ENCODE data around the gene ARHGAP5. TPM values are rescaled to one million over a fixed set of nuclear protein-coding genes. Genes with fewer than 3 reads are reported as not detected.

Gene ARHGAP5
- total RNA-seq, 1 experiment from 2014 or later = 63.0 TPM

- no TSS peak for BruUV-seq (replicated peaks)
- H3K4me3 ChIP-seq (ENCODE audit: low read depth in 2 of 2, low read length in 2 of 2) = no peak overlapping the region
- ATAC-seq (no peak), DNase-seq (ENCODE audit: low read depth, low spot score) (no peak)
- no peaks in the 10 kb centered on the region for H3K4me1 ChIP-seq (ENCODE audit: control insufficient read depth, insufficient read depth, low read length)
- no peaks in the 10 kb centered on the region for H3K36me3 ChIP-seq (ENCODE audit: control insufficient read depth, insufficient read depth, low read length)
- ChIA-PET CTCF (no interaction called here), POLR2A (no interaction called here)
- H3K9me3 ChIP-seq (ENCODE audit: control insufficient read depth, insufficient read depth, low read depth, low read length) = no peaks in the 10 kb centered on the region
- H3K27ac ChIP-seq (ENCODE audit: low read length) = no peak overlapping the region
- TF ChIP-seq, protein P1, sequence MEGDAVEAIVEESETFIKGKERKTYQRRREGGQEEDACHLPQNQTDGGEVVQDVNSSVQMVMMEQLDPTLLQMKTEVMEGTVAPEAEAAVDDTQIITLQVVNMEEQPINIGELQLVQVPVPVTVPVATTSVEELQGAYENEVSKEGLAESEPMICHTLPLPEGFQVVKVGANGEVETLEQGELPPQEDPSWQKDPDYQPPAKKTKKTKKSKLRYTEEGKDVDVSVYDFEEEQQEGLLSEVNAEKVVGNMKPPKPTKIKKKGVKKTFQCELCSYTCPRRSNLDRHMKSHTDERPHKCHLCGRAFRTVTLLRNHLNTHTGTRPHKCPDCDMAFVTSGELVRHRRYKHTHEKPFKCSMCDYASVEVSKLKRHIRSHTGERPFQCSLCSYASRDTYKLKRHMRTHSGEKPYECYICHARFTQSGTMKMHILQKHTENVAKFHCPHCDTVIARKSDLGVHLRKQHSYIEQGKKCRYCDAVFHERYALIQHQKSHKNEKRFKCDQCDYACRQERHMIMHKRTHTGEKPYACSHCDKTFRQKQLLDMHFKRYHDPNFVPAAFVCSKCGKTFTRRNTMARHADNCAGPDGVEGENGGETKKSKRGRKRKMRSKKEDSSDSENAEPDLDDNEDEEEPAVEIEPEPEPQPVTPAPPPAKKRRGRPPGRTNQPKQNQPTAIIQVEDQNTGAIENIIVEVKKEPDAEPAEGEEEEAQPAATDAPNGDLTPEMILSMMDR (IDR thresholded peaks at IDR 0.05) = no peak
- no peaks in the 10 kb centered on the region for H3K27me3 ChIP-seq (ENCODE audit: control insufficient read depth, insufficient read depth, low read length)
- intact Hi-C loops (cut with micrococcal nuclease; ENCODE audit: unreplicated experiment) (no loop called here), in situ Hi-C loops (cut with HindIII; ENCODE audit: low pct_unique_long_range_greater_than_20kb, low sequenced_read_pairs) (no loop called here)
Measured at GRCh38 chr14:32183151-32184058, 106.3 kb downstream of the ARHGAP5 start.

DNA sequence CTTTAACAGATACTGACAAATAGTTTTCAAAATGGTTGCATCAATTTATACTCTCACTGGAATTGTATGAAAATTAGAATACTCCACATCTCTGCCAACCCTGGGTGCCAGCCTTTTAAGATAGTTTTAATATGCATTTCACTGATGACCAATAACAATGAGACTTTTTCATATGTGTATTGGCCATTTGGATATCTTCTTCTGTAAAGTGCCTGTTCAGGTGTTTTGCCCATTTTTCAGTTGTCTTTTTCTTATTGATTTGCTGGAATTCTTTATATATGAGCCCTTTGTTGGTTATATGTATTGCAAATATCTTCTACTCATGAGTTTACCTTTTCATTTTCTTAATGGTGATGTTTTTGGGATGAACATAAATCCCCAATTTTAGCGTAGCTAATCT lies 108.0 kb downstream of the ARHGAP5 start:
- Histone ChIP-seq H3K4me3 (ENCODE audit: low read depth in 2 of 2, low read length in 2 of 2) (no peak overlapping the region), H3K9me3 (ENCODE audit: control insufficient read depth, insufficient read depth, low read depth, low read length) (no peaks in the 10 kb centered on the region), H3K27me3 (ENCODE audit: control insufficient read depth, insufficient read depth, low read length) (no peaks in the 10 kb centered on the region), H3K4me1 (ENCODE audit: control insufficient read depth, insufficient read depth, low read length) (no peaks in the 10 kb centered on the region), H3K36me3 (ENCODE audit: control insufficient read depth, insufficient read depth, low read length) (no peaks in the 10 kb centered on the region), H3K27ac (ENCODE audit: low read length) (no peak overlapping the region)
- intact Hi-C loops (cut with micrococcal nuclease; ENCODE audit: unreplicated experiment) (no loop called here), in situ Hi-C loops (cut with HindIII; ENCODE audit: low pct_unique_long_range_greater_than_20kb, low sequenced_read_pairs) (no loop called here)
- no TSS peak for BruUV-seq (replicated peaks)
- ChIA-PET POLR2A (no interaction called here), CTCF (no interaction called here)
- DNase-seq (ENCODE audit: low read depth, low spot score) = no peak
- no peak for ATAC-seq
- TF ChIP-seq, protein P1 (IDR thresholded peaks at IDR 0.05) = no peak
- no peak for TF ChIP-seq REST (IDR thresholded peaks at IDR 0.05; ENCODE audit: insufficient read depth in 1 of 2, low read depth in 2 of 2, low read length in 1 of 2)
- no peak for TF ChIP-seq SIN3A (IDR thresholded peaks at IDR 0.05; ENCODE audit: borderline replicate concordance, insufficient read depth, low read depth, low read length)
- no peak for TF ChIP-seq POLR2AphosphoS5 (IDR thresholded peaks at IDR 0.05; ENCODE audit: low read depth, low read length)
- TF ChIP-seq TCF7L2 (IDR thresholded peaks at IDR 0.05; ENCODE audit: low read depth, low read length) = no peak

Measured in Panc1 (cell line).